Progenitor cell of endocrine pancreas (in vitro differentiated cells): ENCODE results near the gene KRT3. TPM values are rescaled to one million over a fixed set of nuclear protein-coding genes. Genes with fewer than 3 reads are reported as not detected.

ENCODE experiments used
- DNase-seq: peaks from one replicate; pipeline ENCODE4 v3.0.0; 2021; ENCODE audit warnings: low spot score; ENCODE audit not compliant: unreplicated experiment
- H3K27ac Mint-ChIP-seq: 2 replicates; pipeline ENCODE4 v1.8.0; 2021; ENCODE audit warnings: mild to moderate bottlenecking, moderate library complexity, mixed read lengths
- H3K27me3 Mint-ChIP-seq: 2 replicates; pipeline ENCODE4 v1.8.0; 2021; ENCODE audit warnings: mixed read lengths
- H3K36me3 Mint-ChIP-seq: 2 replicates; pipeline ENCODE4 v1.8.0; 2022; ENCODE audit warnings: mixed read lengths; ENCODE audit not compliant: insufficient read depth
- H3K4me1 Mint-ChIP-seq: 2 replicates; pipeline ENCODE4 v1.8.0; 2021; ENCODE audit warnings: low read depth, mixed read lengths
- H3K4me3 Mint-ChIP-seq: 2 replicates; pipeline ENCODE4 v1.8.0; 2021; ENCODE audit warnings: low read depth, mild to moderate bottlenecking, moderate library complexity, mixed read lengths
- H3K9me3 Mint-ChIP-seq: 2 replicates; pipeline ENCODE4 v1.8.0; 2021; ENCODE audit warnings: low read depth, mixed read lengths
- CTCF ChIP-seq: fragments of 200-600 bp; sonication (generic); IDR thresholded peaks from one replicate; pipeline ENCODE4 v1.5.0; 2021; ENCODE audit warnings: antibody characterized with exemption, mild to moderate bottlenecking; ENCODE audit not compliant: unreplicated experiment
- total RNA-seq: library from RNA; stranded (reverse); gene quantifications from 2 replicates; pipeline ENCODE4 v1.2.1, GENCODE V29; 2021

KRT3 gene
- total RNA-seq, 1 donor from 2014 or later, result not detected

DNA sequence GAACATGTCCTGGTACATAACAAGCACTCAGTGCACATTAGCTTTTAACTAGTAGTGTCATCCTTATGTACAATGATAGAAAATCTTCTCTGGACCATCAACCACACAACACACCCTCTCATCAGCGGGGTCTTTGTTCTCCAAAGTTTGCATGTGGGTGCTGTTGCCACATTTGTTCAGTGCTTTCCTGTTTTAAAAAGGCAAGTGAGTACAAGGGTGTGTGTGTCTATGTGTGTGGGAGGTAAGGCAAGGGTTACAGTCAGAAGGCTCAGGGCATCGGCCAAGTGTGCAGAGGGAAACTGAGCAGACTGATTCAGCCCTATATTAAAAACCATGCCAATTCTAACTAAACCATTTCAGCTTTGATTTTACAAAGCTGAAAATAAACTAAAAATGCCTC is 36.7 kb downstream of the KRT3 start:
- H3K4me3 Mint-ChIP-seq, result no peak overlapping the region

GRCh38 chr12:52757449-52758176 is 38.3 kb downstream of the KRT3 start:
- no peaks in the 10 kb centered on the region for H3K36me3 Mint-ChIP-seq
- H3K27ac Mint-ChIP-seq, result no peak overlapping the region
- DNase-seq, result no peak
- TF ChIP-seq CTCF, result no peak
- H3K27me3 Mint-ChIP-seq, result peaks cover 30% of the 10 kb centered on the region
- no peak overlapping the region for H3K4me3 Mint-ChIP-seq
- peaks cover 11% of the 10 kb centered on the region for H3K9me3 Mint-ChIP-seq
- H3K4me1 Mint-ChIP-seq, result no peaks in the 10 kb centered on the region

More for the DNA sequence above, 36.7 kb downstream of the KRT3 start:
- Mint-ChIP-seq H3K9me3 (peaks cover 11% of the 10 kb centered on the region), H3K27ac (no peak overlapping the region), H3K4me1 (no peaks in the 10 kb centered on the region), H3K36me3 (no peaks in the 10 kb centered on the region), H3K27me3 (peaks cover 27% of the 10 kb centered on the region)
- DNase-seq, result no peak
- TF ChIP-seq CTCF, result no peak

GRCh38 chr12:52756281-52756960 is 39.5 kb downstream of the KRT3 start:
- no peak overlapping the region for H3K4me3 Mint-ChIP-seq
- H3K36me3 Mint-ChIP-seq, result no peaks in the 10 kb centered on the region
- DNase-seq, result no peak
- peaks cover 9% of the 10 kb centered on the region for H3K9me3 Mint-ChIP-seq
- no peak overlapping the region for H3K27ac Mint-ChIP-seq
- peaks cover 40% of the 10 kb centered on the region for H3K27me3 Mint-ChIP-seq
- TF ChIP-seq CTCF, result no peak
- H3K4me1 Mint-ChIP-seq, result no peaks in the 10 kb centered on the region

GRCh38 chr12:52755533-52755932 is 40.4 kb downstream of the KRT3 start:
- no peaks in the 10 kb centered on the region for H3K36me3 Mint-ChIP-seq
- TF ChIP-seq CTCF, result no peak
- no peak overlapping the region for H3K4me3 Mint-ChIP-seq
- no peak overlapping the region for H3K27ac Mint-ChIP-seq
- H3K27me3 Mint-ChIP-seq, result peaks cover 49% of the 10 kb centered on the region
- peaks cover 4% of the 10 kb centered on the region for H3K9me3 Mint-ChIP-seq
- no peak for DNase-seq
- no peaks in the 10 kb centered on the region for H3K4me1 Mint-ChIP-seq

- no peak for TF ChIP-seq CTCF
- no peak for DNase-seq
- H3K4me3 Mint-ChIP-seq, result no peak overlapping the region
- H3K36me3 Mint-ChIP-seq, result no peaks in the 10 kb centered on the region
- H3K27me3 Mint-ChIP-seq, result peaks cover 58% of the 10 kb centered on the region
- no peaks in the 10 kb centered on the region for H3K4me1 Mint-ChIP-seq
- H3K27ac Mint-ChIP-seq, result no peak overlapping the region
- H3K9me3 Mint-ChIP-seq, result no peaks in the 10 kb centered on the region
These were observed 41.8 kb downstream of the KRT3 start for GRCh38 chr12:52754135-52754534.
